ENCODE measurements around the gene PAQR7.

The PAQR7 gene

GRCh38 chr1:25900219-25900618, 24.7 kb upstream of the PAQR7 start:
- no peak for TF ChIP-seq CSDC2 (CRISPR knock-in tag; IDR thresholded peaks at IDR 0.05)
- TF ChIP-seq ARNTL (CRISPR knock-in tag; IDR thresholded peaks at IDR 0.05; ENCODE audit: borderline replicate concordance, low read depth): no peak
- no peak for TF ChIP-seq ZNF565 (CRISPR knock-in tag; conservative IDR thresholded peaks at IDR 0.05; ENCODE audit: low read depth)
- no peak for TF ChIP-seq CSRNP3 (CRISPR knock-in tag; IDR thresholded peaks at IDR 0.05)
- no peak for TF ChIP-seq GLIS3 (CRISPR knock-in tag; IDR thresholded peaks at IDR 0.05)
- TF ChIP-seq SNAI2 (CRISPR knock-in tag; IDR thresholded peaks at IDR 0.05): no peak
- no peak for TF ChIP-seq BACH2 (CRISPR knock-in tag; IDR thresholded peaks at IDR 0.05; ENCODE audit: borderline replicate concordance)
- no peak for TF ChIP-seq OSR1 (CRISPR knock-in tag; IDR thresholded peaks at IDR 0.05)
- no peak for TF ChIP-seq TCF4 (CRISPR knock-in tag; IDR thresholded peaks at IDR 0.05; ENCODE audit: borderline replicate concordance)
- TF ChIP-seq ZNF70 (CRISPR knock-in tag; IDR thresholded peaks at IDR 0.05): no peak
- TF ChIP-seq RARB (CRISPR knock-in tag; IDR thresholded peaks at IDR 0.05): no peak
- TF ChIP-seq ZFP30 (CRISPR knock-in tag; IDR thresholded peaks at IDR 0.05): no peak
- ATAC-seq: no peak

GRCh38 chr1:25899792-25900191, 24.3 kb upstream of the PAQR7 start:
- ATAC-seq: no peak
- no peak for TF ChIP-seq RARB (CRISPR knock-in tag; IDR thresholded peaks at IDR 0.05)
- TF ChIP-seq TOX (CRISPR knock-in tag; IDR thresholded peaks at IDR 0.05; ENCODE audit: borderline replicate concordance): no peak
- no peak for TF ChIP-seq CSDC2 (CRISPR knock-in tag; IDR thresholded peaks at IDR 0.05)
- TF ChIP-seq TCF4 (CRISPR knock-in tag; IDR thresholded peaks at IDR 0.05; ENCODE audit: borderline replicate concordance): no peak

GRCh38 chr1:25898223-25899015, 22.9 kb upstream of the PAQR7 start:
- no peak for ATAC-seq
- TF ChIP-seq TOX (CRISPR knock-in tag; IDR thresholded peaks at IDR 0.05; ENCODE audit: borderline replicate concordance) (no peak), ARNTL (CRISPR knock-in tag; IDR thresholded peaks at IDR 0.05; ENCODE audit: borderline replicate concordance, low read depth) (no peak), POU6F1 (CRISPR knock-in tag; IDR thresholded peaks at IDR 0.05; ENCODE audit: borderline replicate concordance, low read depth) (no peak), ZNF565 (CRISPR knock-in tag; conservative IDR thresholded peaks at IDR 0.05; ENCODE audit: low read depth) (no peak), RARB (CRISPR knock-in tag; IDR thresholded peaks at IDR 0.05) (no peak), PATZ1 (CRISPR knock-in tag; IDR thresholded peaks at IDR 0.05; ENCODE audit: borderline replicate concordance) (no peak), ZFP30 (CRISPR knock-in tag; IDR thresholded peaks at IDR 0.05) (no peak), SNAI2 (CRISPR knock-in tag; IDR thresholded peaks at IDR 0.05) (no peak), ESRRG (CRISPR knock-in tag; IDR thresholded peaks at IDR 0.05) (no peak), ZNF70 (CRISPR knock-in tag; IDR thresholded peaks at IDR 0.05) (no peak), ZC3H10 (CRISPR knock-in tag; IDR thresholded peaks at IDR 0.05) (no peak), CSDC2 (CRISPR knock-in tag; IDR thresholded peaks at IDR 0.05) (no peak), CSRNP3 (CRISPR knock-in tag; IDR thresholded peaks at IDR 0.05) (no peak), TSHZ2 (CRISPR knock-in tag; IDR thresholded peaks at IDR 0.05) (no peak), ISL1 (CRISPR knock-in tag; IDR thresholded peaks at IDR 0.05) (no peak), OSR1 (CRISPR knock-in tag; IDR thresholded peaks at IDR 0.05) (no peak), CREB5 (CRISPR knock-in tag; IDR thresholded peaks at IDR 0.05; ENCODE audit: low read depth) (no peak), PPARA (CRISPR knock-in tag; IDR thresholded peaks at IDR 0.05; ENCODE audit: borderline replicate concordance) (no peak)

Data from SK-N-SH treated with all-trans-retinoic acid at 6 μM for 48 hours (cell line).